Lower leg skin (tissue), 4 donors: ENCODE results near the gene ADPRH. TPM values are rescaled to one million over a fixed set of nuclear protein-coding genes. Genes with fewer than 3 reads are reported as not detected.
"Not testable (repeated sequence)": the region's sequence is repeated elsewhere in the genome, so short reads cannot be mapped to it uniquely, and the experiment has no call there.

Source experiments
- DNase-seq, 2 donors: peaks; one replicate each; pipeline ENCODE4 v3.0.0-alpha.2; 2019; ENCODE audit warnings: low spot score in 2 of 2
- H3K4me3 ChIP-seq: fragments of 200-600 bp; sonication (generic); 2 replicates; pipeline ENCODE4 v1.5.1; 2017; ENCODE audit warnings: mild to moderate bottlenecking, low read depth; ENCODE audit not compliant: poor library complexity, severe bottlenecking
- CTCF ChIP-seq, 3 donors: fragments of 450-650 bp; IDR thresholded peaks; one replicate each; pipeline ENCODE4 v1.5.1; 2016; ENCODE audit warnings: antibody characterized with exemption in 3 of 3, mild to moderate bottlenecking in 3 of 3, moderate library complexity in 2 of 3
- POLR2A ChIP-seq, 2 donors: fragments of 450-650 bp; IDR thresholded peaks; one replicate each; pipeline ENCODE4 v1.6.1; 2016 to 2017; ENCODE audit warnings: antibody characterized with exemption in 2 of 2, mild to moderate bottlenecking in 1 of 2, moderate library complexity in 1 of 2
- WGBS, 2 donors: methylation state at CpG; one replicate each; pipeline ENCODE4 v1.1.5; 2018; 5-methylcytosine and 5-hydroxymethylcytosine counted together
- intact Hi-C: fragments of 100-400 bp; cut with DNase I; formaldehyde crosslinking; loops from one replicate; pipeline ENCODE4 v1.15.0; 2023; ENCODE audit warnings: low total_unique reads
- total RNA-seq, 4 donors: library from RNA; depleted of rRNA; stranded (reverse); fragments of >200 nt; gene quantifications; one replicate each; pipeline ENCODE4 v1.1.0, GENCODE V29; 2016

ADPRH gene
- total RNA-seq, 4 donors from 2014 or later = 1.1 to 3.6 (median 2.1) TPM

GRCh38 chr3:119550192-119550910 lies 28.9 kb upstream of the ADPRH start:
- WGBS, 2 donors = 94 to 95% methylated on average over 9 of the region's 9 CpGs
- no peak for TF ChIP-seq POLR2A (IDR thresholded peaks at IDR 0.05)
- no peak for DNase-seq
- H3K4me3 ChIP-seq = no peak overlapping the region
- intact Hi-C loops = no loop called here

- DNase-seq = no peak
- 89 to 94% methylated on average over 5 of the region's 5 CpGs for WGBS, 2 donors
- no peak for TF ChIP-seq CTCF (IDR thresholded peaks at IDR 0.05)
- no peak overlapping the region for H3K4me3 ChIP-seq
- intact Hi-C loops = no loop called here
Measured at GRCh38 chr3:119551598-119551997, 27.7 kb upstream of the ADPRH start.

GRCh38 chr3:119552928-119553327 lies 26.4 kb upstream of the ADPRH start:
- DNase-seq, intact Hi-C loops, H3K4me3 ChIP-seq: not testable (repeated sequence)
- 92% methylated on average over 6 of the region's 6 CpGs for WGBS, 2 donors

- WGBS, 2 donors = 63 to 71% methylated on average over 5 of the region's 5 CpGs
- DNase-seq = no peak
- H3K4me3 ChIP-seq = no peak overlapping the region
- no peak for TF ChIP-seq CTCF (IDR thresholded peaks at IDR 0.05)
- no peak for TF ChIP-seq POLR2A (IDR thresholded peaks at IDR 0.05)
- intact Hi-C loops = no loop called here
Measured at GRCh38 chr3:119553823-119554415, 25.4 kb upstream of the ADPRH start.

GRCh38 chr3:119555309-119555735 lies 24.0 kb upstream of the ADPRH start:
- 45 to 61% methylated on average over 4 of the region's 4 CpGs for WGBS, 2 donors
- H3K4me3 ChIP-seq = no peak overlapping the region
- TF ChIP-seq CTCF (IDR thresholded peaks at IDR 0.05) (no peak), POLR2A (IDR thresholded peaks at IDR 0.05) (no peak)
- intact Hi-C loops = no loop called here
- peak in 1 of 2 donors; percentile 19 for DNase-seq

GRCh38 chr3:119555929-119556328 lies 23.4 kb upstream of the ADPRH start:
- TF ChIP-seq CTCF (IDR thresholded peaks at IDR 0.05) (no peak), POLR2A (IDR thresholded peaks at IDR 0.05) (no peak)
- no peak for DNase-seq
- no peak overlapping the region for H3K4me3 ChIP-seq
- intact Hi-C loops = no loop called here
- 0 to 97% methylated on average over 1 of the region's 1 CpG for WGBS, 2 donors
